GM12873 (cell line): Measurements from ENCODE around the gene XDH.

ENCODE experiments used
- CTCF ChIP-seq: IDR thresholded peaks from 2 replicates; pipeline ENCODE4 v1.5.1; 2012; ENCODE audit warnings: low read depth, mild to moderate bottlenecking, moderate library complexity, low read length, control low read depth; ENCODE audit not compliant: insufficient read depth; ENCODE audit errors: missing control alignments

XDH gene

GRCh38 chr2:31371691-31372090, 42.9 kb downstream of the XDH start:
- no peak for TF ChIP-seq CTCF

- no peak for TF ChIP-seq CTCF
Observed at GRCh38 chr2:31366733-31367132, 47.8 kb downstream of the XDH start.

GRCh38 chr2:31365834-31366505, 48.6 kb downstream of the XDH start:
- TF ChIP-seq CTCF = no peak

GRCh38 chr2:31365348-31365747, 49.2 kb downstream of the XDH start:
- no peak for TF ChIP-seq CTCF

- no peak for TF ChIP-seq CTCF
Observed at GRCh38 chr2:31363956-31364750, 50.4 kb downstream of the XDH start.

GRCh38 chr2:31362581-31362980, 52.0 kb downstream of the XDH start:
- no peak for TF ChIP-seq CTCF

GRCh38 chr2:31359229-31359628, 55.3 kb downstream of the XDH start:
- TF ChIP-seq CTCF = no peak
